Heart left ventricle (tissue), 16 donors: ENCODE results near the gene IWS1. TPM values are rescaled to one million over a fixed set of nuclear protein-coding genes. Genes with fewer than 3 reads are reported as not detected.

Source experiments
- ATAC-seq, 4 donors: fragments of 200-7000 bp; cut with Tn5 transposase; one replicate each; pipeline ENCODE4 v1.9.1; 2020 to 2022; ENCODE audit warnings: moderate library complexity in 4 of 4, mild to moderate bottlenecking in 3 of 4, moderate number of reproducible peaks in 1 of 4
- DNase-seq, 5 donors: peaks; one replicate each; pipeline ENCODE4 v3.0.0-alpha.2; 2020
- H3K27ac ChIP-seq, 12 donors: fragments of 200-600 bp; sonication (generic) in 4 of 12; one replicate each; pipeline versions ENCODE4 v1.5.0 to v1.8.0; 2016 to 2022; ENCODE audit warnings: mild to moderate bottlenecking in 2 of 12
- H3K27me3 ChIP-seq, 9 donors: fragments of 200-600 bp; sonication (generic) in 2 of 9; one replicate each; pipeline versions ENCODE4 v1.5.1 to v1.8.0; 2016 to 2022; ENCODE audit warnings: mild to moderate bottlenecking in 3 of 9
- H3K36me3 ChIP-seq, 9 donors: fragments of 200-600 bp; sonication (generic) in 2 of 9; one replicate each; pipeline versions ENCODE4 v1.5.0 to v1.8.0; 2018 to 2022; ENCODE audit warnings: mild to moderate bottlenecking in 2 of 9
- H3K4me1 ChIP-seq, 12 donors: fragments of 200-600 bp; sonication (generic) in 4 of 12; one replicate each; pipeline versions ENCODE4 v1.5.0 to v1.8.0; 2016 to 2022; ENCODE audit warnings: mild to moderate bottlenecking in 3 of 12
- H3K4me3 ChIP-seq, 12 donors: fragments of 200-600 bp; sonication (generic) in 4 of 12; one replicate each; pipeline versions ENCODE4 v1.5.0 to v1.8.0; 2017 to 2022; ENCODE audit warnings: mild to moderate bottlenecking in 9 of 12, moderate library complexity in 4 of 12
- H3K9me3 ChIP-seq, 12 donors: fragments of 200-600 bp; sonication (generic) in 4 of 12; one replicate each; pipeline versions ENCODE4 v1.5.0 to v1.8.0; 2016 to 2022; ENCODE audit warnings: mild to moderate bottlenecking in 1 of 12
- POLR2A ChIP-seq, 2 donors: fragments of 450-650 bp; IDR thresholded peaks; one replicate each; pipeline ENCODE4 v1.6.1; 2017; ENCODE audit warnings: antibody characterized with exemption in 2 of 2, mild to moderate bottlenecking in 2 of 2, moderate library complexity in 2 of 2
- WGBS, 4 donors: extraction: QIAGEN DNeasy Blood & Tissue Kit in 2 of 4; methylation state at CpG; one replicate each; pipeline versions ENCODE4 v1.1.5 to v1.1.7; 2013 to 2018; 5-methylcytosine and 5-hydroxymethylcytosine counted together
- intact Hi-C, 10 donors: fragments of 100-400 bp; cut with DNase I; formaldehyde crosslinking; loops; one replicate each; pipeline versions ENCODE4 v1.11.1 to v1.14.2; 2022
- polyA plus RNA-seq, 2 donors: library from polyadenylated mRNA; stranded (reverse); fragments of 200-250 nt; gene quantifications; one replicate each; pipeline ENCODE4 v1.2.3, GENCODE V29; 2013
- total RNA-seq, 9 donors: library from RNA; depleted of rRNA in 2 of 9; stranded (reverse); fragments of >200 nt in 2 of 9; fragmentation: NEBNext Ultra II Directional in 3 of 9; extraction: Animal tissue kit (Norgen Biotek cat#: 25700) in 3 of 9; gene quantifications; one replicate each; pipeline versions ENCODE4 v1.1.0 to v1.2.4, GENCODE V29; 2016 to 2023
- TF ChIP-seq, protein P1 (sequence below), 12 donors: fragments of 200-600 bp; sonication (generic) in 4 of 12; IDR thresholded peaks; one replicate each; pipeline versions ENCODE4 v1.5.0 to v1.8.0; 2018 to 2022; ENCODE audit warnings: antibody characterized with exemption in 12 of 12, mild to moderate bottlenecking in 5 of 12
- donor health status: ischemic (EF 13 %, LVEDD 7.1; RV severe dilation, severe dysfunction).
- donor health status: healthy with polysubstance abuse.
- donor health status: DM: no; HTN: yes; CAD: no.
- donor health status: DM: no; HTN: no; CAD: no.
- donor health status: ischemic (EF 25% LVEDD 6.9; RV normal size, moderate dysfunction).
- donor health status: ischemic (EF 25% LVEDD 5.7; RV mildly dilated, moderate dysfunction).
- donor health status: healthy.
- donor health status: DM: yes; HTN: yes; CAD: no.
- donor health status: ischemic (EF 35%, LVEDD 5.7; RV mildly dilated, moderate dysfunction).
- donor health status: nonischemic (EF 11% LVEDD 7.7; RV severe dilation, severe dysfunction).
- donor health status: DM: yes; HTN: yes; CAD: no.
- donor health status: PGD.
- donor health status: ischemic (EF 29% LVEDD 5.4; RV normal size, mild dysfunction).
- donor health status: nonischemic (EF 23%, LVEDD 6.1; RV moderate dilation, normal function).

Gene IWS1
- total and polyA plus RNA-seq, 11 donors: 37.6 to 62.2 (median 46.5) TPM

DNA sequence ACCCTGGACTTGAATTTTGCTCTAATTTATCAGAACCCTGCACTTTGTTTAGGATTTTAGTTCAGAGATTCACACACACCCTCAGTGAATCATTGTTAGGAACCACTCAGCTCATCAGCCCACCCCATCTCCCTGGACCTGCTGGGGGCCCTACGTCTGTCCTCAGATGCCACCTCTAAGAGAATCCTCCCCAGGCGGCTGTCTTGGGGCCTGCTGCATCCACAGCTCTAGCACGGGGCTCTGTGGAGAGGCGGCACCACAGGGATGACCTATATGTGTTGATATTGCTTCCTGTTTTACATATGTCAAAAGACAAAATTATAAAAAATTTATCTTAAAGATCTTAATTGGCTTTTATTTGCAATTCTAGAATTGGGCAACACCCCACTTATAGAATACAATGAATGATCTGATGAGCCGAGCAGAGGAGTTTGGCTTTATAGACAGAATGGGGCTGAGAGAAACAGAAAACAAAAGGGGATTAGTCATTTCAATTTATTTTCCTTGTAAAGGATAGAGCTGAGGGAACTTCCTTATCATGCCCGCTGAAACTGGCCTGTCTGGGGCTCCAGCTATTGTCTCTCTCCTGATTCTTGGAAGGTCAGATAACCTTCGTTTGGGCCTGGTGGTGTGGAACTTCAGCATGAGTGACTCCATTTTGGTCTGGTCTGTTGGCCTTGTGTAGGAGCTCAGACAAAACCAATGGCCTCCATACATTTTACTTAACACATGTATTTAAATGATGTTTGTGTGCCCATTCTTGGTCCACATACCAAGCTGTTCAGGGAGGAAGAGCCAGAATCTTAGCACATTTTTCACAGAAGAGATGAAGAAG, 10.6 kb upstream of the IWS1 start:
- Histone ChIP-seq H3K36me3 (no peaks in the 10 kb centered on the region), H3K4me3 (no peak overlapping the region), H3K27ac (no peak overlapping the region), H3K4me1 (no peaks in the 10 kb centered on the region), H3K27me3 (peaks cover 0 to 8% (median 0%) of the 10 kb centered on the region in 9 donors), H3K9me3 (no peaks in the 10 kb centered on the region)
- DNase-seq (no peak), ATAC-seq (no peak)
- TF ChIP-seq, protein P1, sequence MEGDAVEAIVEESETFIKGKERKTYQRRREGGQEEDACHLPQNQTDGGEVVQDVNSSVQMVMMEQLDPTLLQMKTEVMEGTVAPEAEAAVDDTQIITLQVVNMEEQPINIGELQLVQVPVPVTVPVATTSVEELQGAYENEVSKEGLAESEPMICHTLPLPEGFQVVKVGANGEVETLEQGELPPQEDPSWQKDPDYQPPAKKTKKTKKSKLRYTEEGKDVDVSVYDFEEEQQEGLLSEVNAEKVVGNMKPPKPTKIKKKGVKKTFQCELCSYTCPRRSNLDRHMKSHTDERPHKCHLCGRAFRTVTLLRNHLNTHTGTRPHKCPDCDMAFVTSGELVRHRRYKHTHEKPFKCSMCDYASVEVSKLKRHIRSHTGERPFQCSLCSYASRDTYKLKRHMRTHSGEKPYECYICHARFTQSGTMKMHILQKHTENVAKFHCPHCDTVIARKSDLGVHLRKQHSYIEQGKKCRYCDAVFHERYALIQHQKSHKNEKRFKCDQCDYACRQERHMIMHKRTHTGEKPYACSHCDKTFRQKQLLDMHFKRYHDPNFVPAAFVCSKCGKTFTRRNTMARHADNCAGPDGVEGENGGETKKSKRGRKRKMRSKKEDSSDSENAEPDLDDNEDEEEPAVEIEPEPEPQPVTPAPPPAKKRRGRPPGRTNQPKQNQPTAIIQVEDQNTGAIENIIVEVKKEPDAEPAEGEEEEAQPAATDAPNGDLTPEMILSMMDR (IDR thresholded peaks at IDR 0.05): no peak
- no peak for TF ChIP-seq POLR2A (IDR thresholded peaks at IDR 0.05)
- WGBS, 4 donors: 79 to 83% (median 81%) methylated on average over 7 of the region's 7 CpGs
- intact Hi-C loops: no loop called here

DNA sequence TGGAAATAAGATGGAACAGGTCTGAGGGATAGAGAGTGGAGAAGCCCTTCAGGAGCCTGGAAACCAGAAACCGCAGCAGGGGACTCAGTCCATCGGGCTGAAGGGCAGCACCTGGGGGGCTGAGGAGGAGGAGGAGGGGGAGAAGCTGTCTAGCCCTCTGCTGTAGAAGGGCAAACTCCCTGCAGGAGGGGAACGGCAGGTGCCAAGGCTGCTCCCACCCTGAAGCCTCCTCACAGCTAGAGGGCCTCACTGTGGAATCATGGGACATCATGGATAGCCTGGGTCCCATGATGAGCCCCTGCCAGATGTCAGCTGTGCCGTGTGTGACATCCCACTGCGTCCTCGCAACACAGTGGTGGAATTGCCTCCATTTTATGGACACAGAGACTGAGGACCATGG, 9.6 kb upstream of the IWS1 start:
- no peak for ATAC-seq
- no peaks in the 10 kb centered on the region for H3K4me1 ChIP-seq
- no peaks in the 10 kb centered on the region for H3K36me3 ChIP-seq
- no peaks in the 10 kb centered on the region for H3K9me3 ChIP-seq
- WGBS, 4 donors: 75 to 87% (median 82%) methylated on average over 5 to 6 of the region's 6 CpGs
- intact Hi-C loops: no loop called here
- H3K4me3 ChIP-seq: no peak overlapping the region
- DNase-seq: no peak
- no peak overlapping the region for H3K27ac ChIP-seq
- no peak for TF ChIP-seq POLR2A (IDR thresholded peaks at IDR 0.05)
- TF ChIP-seq, protein P1 (IDR thresholded peaks at IDR 0.05): no peak
- H3K27me3 ChIP-seq: peaks cover 0 to 8% (median 0%) of the 10 kb centered on the region in 9 donors

DNA sequence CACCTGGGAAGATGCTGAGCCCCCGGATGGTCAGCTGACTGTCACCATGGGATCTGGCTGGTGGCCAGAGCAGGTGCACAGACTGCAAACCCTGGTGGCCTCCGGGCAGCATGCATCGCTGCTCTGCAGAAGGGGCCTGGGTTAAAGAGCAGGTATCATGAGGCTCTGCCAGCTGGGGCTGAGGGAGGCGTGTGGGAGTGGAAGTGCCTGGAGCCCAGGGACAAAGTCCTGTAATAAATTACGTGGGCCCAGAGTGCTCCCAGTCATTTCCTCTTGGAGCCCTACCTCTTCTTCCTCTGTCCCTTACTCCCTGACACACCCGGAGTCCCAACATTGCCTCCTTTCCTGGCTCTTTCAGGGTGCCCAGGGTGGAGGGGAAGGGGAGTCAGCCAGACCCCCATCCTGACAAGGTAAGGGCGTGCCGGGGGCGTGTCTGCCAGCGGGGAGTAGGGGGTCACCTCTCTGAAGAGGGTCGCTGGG, 9.2 kb upstream of the IWS1 start, which contains the start of gene MYO7B:
MYO7B (plus strand) TSS at position 262 of the 480 bp plus-strand sequence. CDS start 24,040 bp downstream, outside the sequence.
- no peak for DNase-seq
- H3K36me3 ChIP-seq: no peaks in the 10 kb centered on the region

DNA sequence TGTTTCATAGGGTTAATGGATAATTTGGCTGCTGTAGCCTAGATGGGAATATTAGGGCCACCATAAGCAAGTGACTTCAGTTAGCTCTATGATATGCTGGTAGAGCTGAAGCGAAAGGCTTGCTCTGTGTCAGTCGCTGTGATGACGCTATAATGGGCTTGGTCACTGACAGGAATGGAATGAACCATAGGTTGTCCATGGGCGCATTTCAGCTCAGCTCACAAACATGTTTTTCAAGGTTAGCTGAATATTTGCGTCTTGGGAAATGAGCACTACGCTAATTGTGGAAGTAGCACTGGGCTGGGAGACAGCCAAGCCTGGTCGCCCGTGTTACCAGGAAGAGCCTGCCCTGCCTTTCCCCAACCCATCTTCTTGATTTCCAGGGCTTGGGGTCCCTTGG, 6.0 kb upstream of the IWS1 start:
- no peaks in the 10 kb centered on the region for H3K36me3 ChIP-seq
- peaks cover 0 to 4% (median 2%) of the 10 kb centered on the region in 12 donors for H3K4me1 ChIP-seq
- TF ChIP-seq POLR2A (IDR thresholded peaks at IDR 0.05): no peak
- TF ChIP-seq, protein P1 (IDR thresholded peaks at IDR 0.05): no peak
- H3K9me3 ChIP-seq: peaks cover 0 to 9% (median 0%) of the 10 kb centered on the region in 12 donors
- 84 to 91% (median 89%) methylated on average over 8 of the region's 8 CpGs for WGBS, 4 donors
- H3K27ac ChIP-seq: no peak overlapping the region
- DNase-seq: no peak
- intact Hi-C loops: loop anchor here in 1 of 10 donors (5.0 kb wide), 1 partner anchor 50 kb away; no protein-coding TSS in a partner anchor
- peaks cover 0 to 8% (median 0%) of the 10 kb centered on the region in 9 donors for H3K27me3 ChIP-seq
- no peak overlapping the region for H3K4me3 ChIP-seq
- ATAC-seq: no peak

More for the DNA sequence above, 9.2 kb upstream of the IWS1 start, which contains the start of gene MYO7B:
- Histone ChIP-seq H3K4me3 (no peak within 1 kb of the TSS), H3K27ac (no peak within 1 kb of the TSS), H3K9me3 (peaks cover 0 to 2% (median 0%) of the 10 kb centered on the region in 12 donors), H3K4me1 (no peaks in the 10 kb centered on the region), H3K27me3 (peaks cover 0 to 8% (median 0%) of the 10 kb centered on the region in 9 donors)
- ATAC-seq: peak in 1 of 4 donors; percentile 31
- WGBS, 4 donors: 78 to 80% (median 79%) methylated on average over 11 of the region's 11 CpGs
- TF ChIP-seq POLR2A (IDR thresholded peaks at IDR 0.05): no peak
- TF ChIP-seq, protein P1 (IDR thresholded peaks at IDR 0.05): no peak
- intact Hi-C loops: no loop called here
